HepG2 (cell line): ENCODE measurements around the gene WDR91. TPM values are rescaled to one million over a fixed set of nuclear protein-coding genes. Genes with fewer than 3 reads are reported as not detected.

Source experiments
- ARID3A ChIP-seq: IDR thresholded peaks from 2 replicates; pipeline ENCODE4 v1.6.1; 2012; ENCODE audit warnings: low read depth, low read length, improper control_type of control experiment
- E2F2 ChIP-seq: sonication (generic); formaldehyde crosslinking; IDR thresholded peaks from 2 replicates; pipeline ENCODE4 v1.4.0; 2020; ENCODE audit warnings: missing genetic modification reagents, borderline replicate concordance
- LCORL ChIP-seq, 2 experiments: fragments of 450-650 bp in 1 of 2; sonication (generic) in 1 of 2; formaldehyde crosslinking in 1 of 2; IDR thresholded peaks; 2 replicates each; pipeline versions ENCODE4 v1.5.0 to v1.6.1; 2017 to 2020; ENCODE audit warnings: antibody characterized with exemption in 1 of 2, missing genetic modification reagents in 1 of 2
- NFE2L1 ChIP-seq: sonication (generic); formaldehyde crosslinking; IDR thresholded peaks from 2 replicates; pipeline ENCODE4 v1.4.0; 2020; ENCODE audit warnings: missing genetic modification reagents, mild to moderate bottlenecking, borderline replicate concordance
- NFIB ChIP-seq: sonication (generic); formaldehyde crosslinking; IDR thresholded peaks from 2 replicates; pipeline ENCODE4 v1.9.0; 2021; ENCODE audit warnings: missing genetic modification reagents, mild to moderate bottlenecking, borderline replicate concordance
- PHF8 ChIP-seq: sonication (generic); formaldehyde crosslinking; IDR thresholded peaks from 2 replicates; pipeline ENCODE4 v1.5.0; 2020; ENCODE audit warnings: missing genetic modification reagents
- POGZ ChIP-seq: sonication (generic); formaldehyde crosslinking; IDR thresholded peaks from 2 replicates; pipeline ENCODE4 v1.4.0; 2020; ENCODE audit warnings: mild to moderate bottlenecking, missing genetic modification reagents
- REPIN1 ChIP-seq: sonication (generic); formaldehyde crosslinking; IDR thresholded peaks from 2 replicates; pipeline ENCODE4 v1.8.0; 2022; ENCODE audit warnings: missing genetic modification reagents, low read depth, mild to moderate bottlenecking, borderline replicate concordance
- RXRB ChIP-seq: IDR thresholded peaks from 2 replicates; pipeline ENCODE4 v1.6.1; 2016; ENCODE audit warnings: borderline replicate concordance, missing genetic modification reagents, missing compliant biosample characterization
- SMAD3 ChIP-seq: sonication (generic); formaldehyde crosslinking; IDR thresholded peaks from 2 replicates; pipeline ENCODE4 v1.4.0; 2020; ENCODE audit warnings: missing genetic modification reagents
- SOX6 ChIP-seq, 2 experiments: fragments of 450-650 bp in 1 of 2; sonication (generic) in 1 of 2; formaldehyde crosslinking in 1 of 2; IDR thresholded peaks; 2 replicates each; pipeline versions ENCODE4 v1.4.0 to v1.6.1; 2017 to 2020; ENCODE audit warnings: antibody characterized with exemption in 1 of 2, mild to moderate bottlenecking in 1 of 2, missing genetic modification reagents in 1 of 2
- SYNCRIP ChIP-seq: fragments of 200-400 bp; formaldehyde crosslinking; IDR thresholded peaks from 2 replicates; pipeline ENCODE4 v1.6.1; 2018; ENCODE audit warnings: mild to moderate bottlenecking, low read depth, low read length; ENCODE audit not compliant: insufficient read depth
- ZBTB1 ChIP-seq: sonication (generic); formaldehyde crosslinking; IDR thresholded peaks from 2 replicates; pipeline ENCODE4 v1.4.0; 2020; ENCODE audit warnings: missing genetic modification reagents, borderline replicate concordance
- ZNF350 ChIP-seq: sonication (generic); formaldehyde crosslinking; IDR thresholded peaks from 2 replicates; pipeline ENCODE4 v1.4.0; 2020; ENCODE audit warnings: mild to moderate bottlenecking, low read depth, missing genetic modification reagents, borderline replicate concordance
- ZNF766 ChIP-seq: sonication (generic); formaldehyde crosslinking; IDR thresholded peaks from 2 replicates; pipeline ENCODE4 v1.5.0; 2020; ENCODE audit warnings: missing genetic modification reagents, borderline replicate concordance
- polyA plus RNA-seq, 8 experiments: library from polyadenylated mRNA; depleted of rRNA in 3 of 8; stranded (reverse) in 7 of 8; unstranded in 1 of 8; fragments of >200 nt; fragmentation: Illumina TruSeq in 4 of 8; extraction: Trizol in 4 of 8; gene quantifications; 2 replicates each; pipeline versions ENCODE4 v1.2.1 to v1.2.3, GENCODE V29; 2011 to 2016; ENCODE audit warnings: low read depth in 4 of 8, missing spikeins in 1 of 8, mixed read lengths in 1 of 8; ENCODE audit not compliant: insufficient read depth in 1 of 8
- total RNA-seq, 5 experiments: library from RNA; depleted of rRNA; stranded (reverse); fragments of >200 nt; fragmentation: Illumina TruSeq; extraction: Trizol; gene quantifications; 2 replicates each; pipeline ENCODE4 v1.2.3, GENCODE V29; 2016; ENCODE audit warnings: low read depth in 1 of 5
- TF ChIP-seq, protein P1 (sequence below), 2 experiments: sonication (generic) in 1 of 2; formaldehyde crosslinking in 1 of 2; IDR thresholded peaks; 2 replicates each; pipeline versions ENCODE4 v1.4.0 to v1.6.1; 2016 to 2020; ENCODE audit warnings: borderline replicate concordance in 1 of 2, low read depth in 1 of 2, mild to moderate bottlenecking in 1 of 2, missing genetic modification reagents in 1 of 2
- TF ChIP-seq, protein P2 (sequence below): sonication (generic); formaldehyde crosslinking; IDR thresholded peaks from 2 replicates; pipeline ENCODE4 v1.4.0; 2020; ENCODE audit warnings: missing genetic modification reagents, borderline replicate concordance

WDR91 gene
- total and polyA plus RNA-seq, 2 of the 13 experiments (the other 11 are each of a cell fraction or from before 2014, with no cell fraction given): 11.6 to 12.1 TPM

GRCh38 chr7:135217645-135218509 lies 6.6 kb upstream of the WDR91 start (continued):
- TF ChIP-seq, protein P1, sequence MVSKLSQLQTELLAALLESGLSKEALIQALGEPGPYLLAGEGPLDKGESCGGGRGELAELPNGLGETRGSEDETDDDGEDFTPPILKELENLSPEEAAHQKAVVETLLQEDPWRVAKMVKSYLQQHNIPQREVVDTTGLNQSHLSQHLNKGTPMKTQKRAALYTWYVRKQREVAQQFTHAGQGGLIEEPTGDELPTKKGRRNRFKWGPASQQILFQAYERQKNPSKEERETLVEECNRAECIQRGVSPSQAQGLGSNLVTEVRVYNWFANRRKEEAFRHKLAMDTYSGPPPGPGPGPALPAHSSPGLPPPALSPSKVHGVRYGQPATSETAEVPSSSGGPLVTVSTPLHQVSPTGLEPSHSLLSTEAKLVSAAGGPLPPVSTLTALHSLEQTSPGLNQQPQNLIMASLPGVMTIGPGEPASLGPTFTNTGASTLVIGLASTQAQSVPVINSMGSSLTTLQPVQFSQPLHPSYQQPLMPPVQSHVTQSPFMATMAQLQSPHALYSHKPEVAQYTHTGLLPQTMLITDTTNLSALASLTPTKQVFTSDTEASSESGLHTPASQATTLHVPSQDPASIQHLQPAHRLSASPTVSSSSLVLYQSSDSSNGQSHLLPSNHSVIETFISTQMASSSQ (IDR thresholded peaks at IDR 0.05; ENCODE audit: low read depth): peak; percentile 95
- TF ChIP-seq, protein P1 (CRISPR knock-in tag; IDR thresholded peaks at IDR 0.05; ENCODE audit: borderline replicate concordance): peak; percentile 94
- no peak for TF ChIP-seq SOX6 (IDR thresholded peaks at IDR 0.05)
- TF ChIP-seq SOX6 (CRISPR knock-in tag; IDR thresholded peaks at IDR 0.05): peak; percentile 50
- no peak for TF ChIP-seq NFE2L1
- TF ChIP-seq REPIN1 (CRISPR knock-in tag): peak; percentile 10; the same call in 1 of the 2 replicates
- TF ChIP-seq ZBTB1 (CRISPR knock-in tag): no peak
- no peak for TF ChIP-seq ZNF350 (CRISPR knock-in tag)
- TF ChIP-seq LCORL (IDR thresholded peaks at IDR 0.05): peak; percentile 76
- peak; percentile 93 for TF ChIP-seq LCORL (CRISPR knock-in tag; IDR thresholded peaks at IDR 0.05)
- TF ChIP-seq, protein P2, sequence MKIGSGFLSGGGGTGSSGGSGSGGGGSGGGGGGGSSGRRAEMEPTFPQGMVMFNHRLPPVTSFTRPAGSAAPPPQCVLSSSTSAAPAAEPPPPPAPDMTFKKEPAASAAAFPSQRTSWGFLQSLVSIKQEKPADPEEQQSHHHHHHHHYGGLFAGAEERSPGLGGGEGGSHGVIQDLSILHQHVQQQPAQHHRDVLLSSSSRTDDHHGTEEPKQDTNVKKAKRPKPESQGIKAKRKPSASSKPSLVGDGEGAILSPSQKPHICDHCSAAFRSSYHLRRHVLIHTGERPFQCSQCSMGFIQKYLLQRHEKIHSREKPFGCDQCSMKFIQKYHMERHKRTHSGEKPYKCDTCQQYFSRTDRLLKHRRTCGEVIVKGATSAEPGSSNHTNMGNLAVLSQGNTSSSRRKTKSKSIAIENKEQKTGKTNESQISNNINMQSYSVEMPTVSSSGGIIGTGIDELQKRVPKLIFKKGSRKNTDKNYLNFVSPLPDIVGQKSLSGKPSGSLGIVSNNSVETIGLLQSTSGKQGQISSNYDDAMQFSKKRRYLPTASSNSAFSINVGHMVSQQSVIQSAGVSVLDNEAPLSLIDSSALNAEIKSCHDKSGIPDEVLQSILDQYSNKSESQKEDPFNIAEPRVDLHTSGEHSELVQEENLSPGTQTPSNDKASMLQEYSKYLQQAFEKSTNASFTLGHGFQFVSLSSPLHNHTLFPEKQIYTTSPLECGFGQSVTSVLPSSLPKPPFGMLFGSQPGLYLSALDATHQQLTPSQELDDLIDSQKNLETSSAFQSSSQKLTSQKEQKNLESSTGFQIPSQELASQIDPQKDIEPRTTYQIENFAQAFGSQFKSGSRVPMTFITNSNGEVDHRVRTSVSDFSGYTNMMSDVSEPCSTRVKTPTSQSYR (CRISPR knock-in tag): no peak
- TF ChIP-seq RXRB (CRISPR knock-in tag): no peak
- TF ChIP-seq POGZ (CRISPR knock-in tag): 0 out of 2 replicates have a peak, but pooled peaks have one; percentile 14
- no peak for TF ChIP-seq PHF8 (CRISPR knock-in tag)
- peak; percentile 57 for TF ChIP-seq ARID3A
- TF ChIP-seq SMAD3 (CRISPR knock-in tag): no peak
- TF ChIP-seq ZNF766 (CRISPR knock-in tag): no peak
- TF ChIP-seq SYNCRIP: no peak
- TF ChIP-seq NFIB (CRISPR knock-in tag): no peak
- TF ChIP-seq E2F2 (CRISPR knock-in tag): no peak
